ENCODE measurements around the gene AUTS2.

DNA sequence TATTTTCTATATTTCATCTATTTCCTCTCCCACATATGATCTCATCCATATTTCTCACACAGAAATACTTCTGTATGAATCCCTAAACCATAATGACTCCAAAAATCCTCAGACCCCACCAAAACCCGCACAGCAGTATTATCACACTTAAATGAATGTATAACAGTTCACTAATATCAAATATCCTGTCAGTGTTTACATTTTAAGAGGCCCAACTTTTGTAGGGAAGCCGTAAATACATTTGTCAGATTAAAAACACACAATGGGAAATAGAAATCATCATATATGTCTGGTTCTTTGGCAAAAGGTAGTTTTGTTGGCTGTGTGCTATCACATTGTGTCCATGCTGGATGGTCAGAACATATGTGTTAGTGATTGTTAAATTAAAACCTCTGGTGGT lies 4.2 kb downstream of the AUTS2 start:
- TF ChIP-seq, protein P1, sequence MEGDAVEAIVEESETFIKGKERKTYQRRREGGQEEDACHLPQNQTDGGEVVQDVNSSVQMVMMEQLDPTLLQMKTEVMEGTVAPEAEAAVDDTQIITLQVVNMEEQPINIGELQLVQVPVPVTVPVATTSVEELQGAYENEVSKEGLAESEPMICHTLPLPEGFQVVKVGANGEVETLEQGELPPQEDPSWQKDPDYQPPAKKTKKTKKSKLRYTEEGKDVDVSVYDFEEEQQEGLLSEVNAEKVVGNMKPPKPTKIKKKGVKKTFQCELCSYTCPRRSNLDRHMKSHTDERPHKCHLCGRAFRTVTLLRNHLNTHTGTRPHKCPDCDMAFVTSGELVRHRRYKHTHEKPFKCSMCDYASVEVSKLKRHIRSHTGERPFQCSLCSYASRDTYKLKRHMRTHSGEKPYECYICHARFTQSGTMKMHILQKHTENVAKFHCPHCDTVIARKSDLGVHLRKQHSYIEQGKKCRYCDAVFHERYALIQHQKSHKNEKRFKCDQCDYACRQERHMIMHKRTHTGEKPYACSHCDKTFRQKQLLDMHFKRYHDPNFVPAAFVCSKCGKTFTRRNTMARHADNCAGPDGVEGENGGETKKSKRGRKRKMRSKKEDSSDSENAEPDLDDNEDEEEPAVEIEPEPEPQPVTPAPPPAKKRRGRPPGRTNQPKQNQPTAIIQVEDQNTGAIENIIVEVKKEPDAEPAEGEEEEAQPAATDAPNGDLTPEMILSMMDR (IDR thresholded peaks at IDR 0.05), result no peak
- TF ChIP-seq POLR2A (IDR thresholded peaks at IDR 0.05), result no peak
